Amniotic epithelial cell (primary cell): Measurements from ENCODE around the gene TAF8.
A peak's percentile ranks its signal among the peaks of the same experiment; 100 is the strongest.
"Not testable (repeated sequence)": the region's sequence is repeated elsewhere in the genome, so short reads cannot be mapped to it uniquely, and the experiment has no call there.

ENCODE experiments used
- DNase-seq: peaks from one replicate; pipeline ENCODE4 v3.0.0-alpha.2; 2010; ENCODE audit warnings: low read depth

The TAF8 gene

GRCh38 chr6:42050297-42051267, at the start of gene TAF8:
Gene TAF8 (plus strand): TSS chr6:42050524. CDS start chr6:42050542, 18 bp downstream.
- DNase-seq, result peak; percentile 92

- DNase-seq, result no peak
These were observed 48.8 kb upstream of the TAF8 start for GRCh38 chr6:42001506-42001905.

GRCh38 chr6:42003658-42004057, 46.7 kb upstream of the TAF8 start:
- not testable (repeated sequence) for DNase-seq

- DNase-seq, result no peak
These were observed 42.8 kb upstream of the TAF8 start for GRCh38 chr6:42007286-42008137.

GRCh38 chr6:42008138-42008528, 42.2 kb upstream of the TAF8 start:
- DNase-seq, result not testable (repeated sequence)

- peak; percentile 43 for DNase-seq
These were observed 40.5 kb upstream of the TAF8 start for GRCh38 chr6:42009844-42010184.

GRCh38 chr6:42010185-42010891, 40.0 kb upstream of the TAF8 start:
- peak; percentile 50 for DNase-seq

GRCh38 chr6:42010909-42011308, 39.4 kb upstream of the TAF8 start:
- no peak for DNase-seq

GRCh38 chr6:42012501-42013133, 37.7 kb upstream of the TAF8 start:
- DNase-seq, result peak; percentile 78

GRCh38 chr6:42013134-42013516, 37.2 kb upstream of the TAF8 start:
- peak; percentile 91 for DNase-seq

- DNase-seq, result peak; percentile 89
These were observed 33.2 kb upstream of the TAF8 start for GRCh38 chr6:42017021-42017643.

- DNase-seq, result no peak
These were observed 29.4 kb upstream of the TAF8 start for GRCh38 chr6:42020967-42021366.

- DNase-seq, result no peak
These were observed 28.2 kb upstream of the TAF8 start for GRCh38 chr6:42021847-42022754.

- no peak for DNase-seq
These were observed 27.5 kb upstream of the TAF8 start for GRCh38 chr6:42022755-42023384.

- no peak for DNase-seq
These were observed 25.1 kb upstream of the TAF8 start for GRCh38 chr6:42025066-42025844.

- DNase-seq, result no peak
These were observed 24.5 kb upstream of the TAF8 start for GRCh38 chr6:42025845-42026243.

- no peak for DNase-seq
These were observed 23.8 kb upstream of the TAF8 start for GRCh38 chr6:42026540-42026939.

GRCh38 chr6:42028234-42029061, 21.9 kb upstream of the TAF8 start:
- DNase-seq, result peak; percentile 96
